Measurements from ENCODE around the gene MTA1.

Gene MTA1

GRCh38 chr14:105486163-105486973, 66.7 kb downstream of the MTA1 start, which contains the start of gene CRIP1:
Gene CRIP1 (plus strand): TSS chr14:105486886. CDS start chr14:105487260, 374 bp downstream.
- no peak within 1 kb of the TSS for H3K9ac ChIP-seq (ENCODE audit: low read length)
- H3K4me1 ChIP-seq (ENCODE audit: control insufficient read depth, insufficient read depth, low read length) = peaks cover 12% of the 10 kb centered on the region
- H3K9me3 ChIP-seq (ENCODE audit: control insufficient read depth, low read length) = no peaks in the 10 kb centered on the region
- H3K4me3 ChIP-seq (ENCODE audit: low read length) = no peak within 1 kb of the TSS
- H3K36me3 ChIP-seq (ENCODE audit: control insufficient read depth, insufficient read depth, low read length, severe bottlenecking) = no peaks in the 10 kb centered on the region
- peaks cover 5% of the 10 kb centered on the region for H3K27me3 ChIP-seq (replicated peaks; ENCODE audit: control insufficient read depth, insufficient read depth, low read length)
- no peak for DNase-seq (ENCODE audit: low read depth)

DNA sequence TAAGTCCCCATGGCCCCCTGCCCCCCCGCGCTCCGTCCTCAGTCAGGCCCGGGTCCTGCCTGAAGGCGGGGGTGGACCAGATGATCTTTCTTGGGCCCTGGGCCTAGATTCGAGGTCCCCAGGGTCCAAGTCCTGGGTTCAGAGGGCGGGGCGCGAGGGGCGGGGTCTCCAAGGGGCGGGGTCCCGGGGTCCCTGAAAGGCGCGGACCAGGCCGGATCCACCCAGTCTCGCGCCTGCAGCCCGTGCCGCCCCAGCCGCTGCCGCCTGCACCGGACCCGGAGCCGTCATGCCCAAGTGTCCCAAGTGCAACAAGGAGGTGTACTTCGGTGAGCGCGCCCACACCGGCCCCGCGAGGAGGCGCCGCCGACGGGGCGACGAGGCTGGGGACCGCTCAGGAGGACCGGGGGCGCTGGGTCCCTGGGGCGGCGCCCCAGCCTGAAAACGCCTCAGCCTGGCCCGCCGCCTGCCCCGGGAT, 67.4 kb downstream of the MTA1 start:
- no peak overlapping the region for H3K4me3 ChIP-seq (ENCODE audit: low read length)
- H3K4me1 ChIP-seq (ENCODE audit: control insufficient read depth, insufficient read depth, low read length) = peaks cover 8% of the 10 kb centered on the region
- no peak for DNase-seq (ENCODE audit: low read depth)
- no peaks in the 10 kb centered on the region for H3K36me3 ChIP-seq (ENCODE audit: control insufficient read depth, insufficient read depth, low read length, severe bottlenecking)
- peaks cover 5% of the 10 kb centered on the region for H3K27me3 ChIP-seq (replicated peaks; ENCODE audit: control insufficient read depth, insufficient read depth, low read length)
- H3K9ac ChIP-seq (ENCODE audit: low read length) = no peak overlapping the region
- H3K9me3 ChIP-seq (ENCODE audit: control insufficient read depth, low read length) = no peaks in the 10 kb centered on the region

DNA sequence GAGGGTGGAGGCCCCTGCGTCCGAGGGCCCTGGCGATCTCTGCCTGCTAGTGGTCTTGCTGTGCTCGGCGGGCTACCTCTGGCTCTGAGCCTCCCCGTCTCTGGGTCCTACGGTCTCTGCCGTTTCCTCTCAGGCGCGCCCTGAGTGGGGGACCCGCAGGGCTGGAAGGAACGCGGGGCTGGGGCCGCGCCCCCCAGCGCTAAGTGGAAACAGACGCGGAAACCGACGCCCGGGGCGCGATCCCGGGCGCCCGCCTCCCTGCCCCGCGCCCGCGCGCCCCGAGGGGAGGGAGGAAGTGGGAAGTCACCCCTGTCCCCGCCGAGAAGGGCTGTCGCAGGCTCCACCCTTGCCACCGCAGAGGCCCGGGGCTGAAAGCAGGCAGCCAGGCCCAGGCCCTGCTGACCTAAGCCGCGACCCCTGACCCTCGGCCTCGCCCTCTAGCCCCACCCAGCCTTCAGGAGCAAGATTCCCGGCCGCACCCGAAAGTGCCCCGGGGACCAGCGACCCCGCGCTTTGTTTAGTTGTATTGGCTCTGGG, 67.9 kb downstream of the MTA1 start:
- no peak for DNase-seq (ENCODE audit: low read depth)
- peaks cover 5% of the 10 kb centered on the region for H3K27me3 ChIP-seq (replicated peaks; ENCODE audit: control insufficient read depth, insufficient read depth, low read length)
- no peak overlapping the region for H3K9ac ChIP-seq (ENCODE audit: low read length)
- no peak overlapping the region for H3K4me3 ChIP-seq (ENCODE audit: low read length)
- H3K36me3 ChIP-seq (ENCODE audit: control insufficient read depth, insufficient read depth, low read length, severe bottlenecking) = no peaks in the 10 kb centered on the region
- H3K4me1 ChIP-seq (ENCODE audit: control insufficient read depth, insufficient read depth, low read length) = peaks cover 3% of the 10 kb centered on the region
- H3K9me3 ChIP-seq (ENCODE audit: control insufficient read depth, low read length) = no peaks in the 10 kb centered on the region

GRCh38 chr14:105487986-105488777, 68.6 kb downstream of the MTA1 start:
- Histone ChIP-seq H3K4me1 (ENCODE audit: control insufficient read depth, insufficient read depth, low read length) (peaks cover 3% of the 10 kb centered on the region), H3K4me3 (ENCODE audit: low read length) (no peak overlapping the region), H3K9me3 (ENCODE audit: control insufficient read depth, low read length) (no peaks in the 10 kb centered on the region), H3K27me3 (replicated peaks; ENCODE audit: control insufficient read depth, insufficient read depth, low read length) (peaks cover 5% of the 10 kb centered on the region), H3K36me3 (ENCODE audit: control insufficient read depth, insufficient read depth, low read length, severe bottlenecking) (no peaks in the 10 kb centered on the region), H3K9ac (ENCODE audit: low read length) (no peak overlapping the region)
- no peak for DNase-seq (ENCODE audit: low read depth)

- Histone ChIP-seq H3K4me3 (ENCODE audit: low read length) (no peak overlapping the region), H3K9me3 (ENCODE audit: control insufficient read depth, low read length) (no peaks in the 10 kb centered on the region), H3K36me3 (ENCODE audit: control insufficient read depth, insufficient read depth, low read length, severe bottlenecking) (no peaks in the 10 kb centered on the region), H3K9ac (ENCODE audit: low read length) (no peak overlapping the region), H3K4me1 (ENCODE audit: control insufficient read depth, insufficient read depth, low read length) (peaks cover 3% of the 10 kb centered on the region), H3K27me3 (replicated peaks; ENCODE audit: control insufficient read depth, insufficient read depth, low read length) (peaks cover 5% of the 10 kb centered on the region)
- DNase-seq (ENCODE audit: low read depth) = no peak
These were observed 69.3 kb downstream of the MTA1 start for GRCh38 chr14:105488781-105489541.

- DNase-seq (ENCODE audit: low read depth) = peak; percentile 83
- Histone ChIP-seq H3K4me1 (ENCODE audit: control insufficient read depth, insufficient read depth, low read length) (peaks cover 3% of the 10 kb centered on the region), H3K4me3 (ENCODE audit: low read length) (peak overlapping the region; percentile 81), H3K27me3 (replicated peaks; ENCODE audit: control insufficient read depth, insufficient read depth, low read length) (peaks cover 5% of the 10 kb centered on the region), H3K36me3 (ENCODE audit: control insufficient read depth, insufficient read depth, low read length, severe bottlenecking) (no peaks in the 10 kb centered on the region), H3K9ac (ENCODE audit: low read length) (peak overlapping the region; percentile 81), H3K9me3 (ENCODE audit: control insufficient read depth, low read length) (no peaks in the 10 kb centered on the region)
These were observed 70.1 kb downstream of the MTA1 start for GRCh38 chr14:105489542-105490266.

GRCh38 chr14:105490267-105490571, 70.6 kb downstream of the MTA1 start:
- DNase-seq (ENCODE audit: low read depth) = no peak
- peaks cover 3% of the 10 kb centered on the region for H3K4me1 ChIP-seq (ENCODE audit: control insufficient read depth, insufficient read depth, low read length)
- peak overlapping the region; percentile 81 for H3K4me3 ChIP-seq (ENCODE audit: low read length)

GRCh38 chr14:105490572-105491365, 71.1 kb downstream of the MTA1 start, which contains the start of gene TEDC1:
Gene TEDC1 (plus strand): TSS chr14:105491246. CDS start chr14:105491376, 130 bp downstream.
- peaks cover 5% of the 10 kb centered on the region for H3K27me3 ChIP-seq (replicated peaks; ENCODE audit: control insufficient read depth, insufficient read depth, low read length)
- H3K4me3 ChIP-seq (ENCODE audit: low read length) = peak within 1 kb of the TSS; percentile 84
- peak within 1 kb of the TSS; percentile 81 for H3K9ac ChIP-seq (ENCODE audit: low read length)
- peaks cover 3% of the 10 kb centered on the region for H3K4me1 ChIP-seq (ENCODE audit: control insufficient read depth, insufficient read depth, low read length)
- peak; percentile 100 for DNase-seq (ENCODE audit: low read depth)
- H3K36me3 ChIP-seq (ENCODE audit: control insufficient read depth, insufficient read depth, low read length, severe bottlenecking) = no peaks in the 10 kb centered on the region
- no peaks in the 10 kb centered on the region for H3K9me3 ChIP-seq (ENCODE audit: control insufficient read depth, low read length)

More at GRCh38 chr14:105490267-105490571, 70.6 kb downstream of the MTA1 start:
- Histone ChIP-seq H3K9ac (ENCODE audit: low read length) (peak overlapping the region; percentile 81), H3K9me3 (ENCODE audit: control insufficient read depth, low read length) (no peaks in the 10 kb centered on the region), H3K27me3 (replicated peaks; ENCODE audit: control insufficient read depth, insufficient read depth, low read length) (peaks cover 5% of the 10 kb centered on the region), H3K36me3 (ENCODE audit: control insufficient read depth, insufficient read depth, low read length, severe bottlenecking) (no peaks in the 10 kb centered on the region)

DNA sequence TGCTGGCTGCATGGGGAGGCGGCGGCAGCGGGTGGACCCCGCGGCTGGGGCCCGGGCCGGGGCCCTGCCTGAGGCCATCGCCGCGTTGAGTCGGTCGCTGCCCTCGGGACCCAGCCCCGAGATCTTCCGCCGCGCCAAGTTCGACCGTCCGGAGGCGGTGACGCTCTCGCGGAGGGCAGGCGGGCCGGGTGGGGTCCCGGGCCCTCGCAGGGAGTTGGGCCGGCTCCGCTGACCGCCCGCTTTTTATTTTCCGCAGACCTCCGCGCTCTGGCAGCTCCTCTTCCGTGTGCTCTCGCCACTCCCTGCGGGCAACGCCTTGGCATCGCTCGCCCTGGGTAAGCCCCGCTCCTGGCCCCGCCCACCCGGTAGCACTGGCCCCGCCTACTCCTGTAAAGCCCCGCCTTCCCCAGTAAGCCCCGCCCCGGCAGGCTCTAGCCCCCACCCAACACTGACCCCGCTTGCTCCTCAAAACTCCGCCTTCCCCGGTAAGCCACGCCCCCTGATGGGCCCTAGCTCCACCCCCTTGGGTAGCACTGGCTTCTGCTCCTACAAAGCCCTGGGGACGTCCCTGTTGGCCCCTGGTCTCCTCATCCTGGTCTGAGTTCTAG, 71.8 kb downstream of the MTA1 start:
- Histone ChIP-seq H3K4me3 (ENCODE audit: low read length) (peak overlapping the region; percentile 84), H3K36me3 (ENCODE audit: control insufficient read depth, insufficient read depth, low read length, severe bottlenecking) (no peaks in the 10 kb centered on the region), H3K27me3 (replicated peaks; ENCODE audit: control insufficient read depth, insufficient read depth, low read length) (peaks cover 5% of the 10 kb centered on the region), H3K9me3 (ENCODE audit: control insufficient read depth, low read length) (no peaks in the 10 kb centered on the region), H3K9ac (ENCODE audit: low read length) (peak overlapping the region; percentile 72), H3K4me1 (ENCODE audit: control insufficient read depth, insufficient read depth, low read length) (peaks cover 3% of the 10 kb centered on the region)
- DNase-seq (ENCODE audit: low read depth) = peak; percentile 77
